SU-DHL-6 (cell line): Measurements from ENCODE around the gene CRAMP1.

Source experiments
- CTCF ChIP-seq: fragments of 200-600 bp; sonication (generic); IDR thresholded peaks from one replicate; pipeline ENCODE4 v1.5.1; 2017; ENCODE audit warnings: antibody characterized with exemption, mild to moderate bottlenecking, low read length, moderate library complexity; ENCODE audit not compliant: insufficient read depth, poor library complexity, severe bottlenecking
- EZH2phosphoT487 ChIP-seq: fragments of 200-600 bp; sonication (generic), shearing (Covaris generic); conservative IDR thresholded peaks from 2 replicates; pipeline ENCODE4 v1.6.1; 2018; ENCODE audit warnings: mild to moderate bottlenecking, antibody characterized with exemption, low read length, moderate library complexity, mixed read lengths

GRCh38 chr16:1620391-1620790 lies 8.2 kb downstream of the CRAMP1 start:
- TF ChIP-seq CTCF = no peak
- no peak for TF ChIP-seq EZH2phosphoT487
